Nephron progenitor cell (in vitro differentiated cells): ENCODE results near the gene RBM3.
A peak's percentile ranks its signal among the peaks of the same experiment; 100 is the strongest.
"Not testable (repeated sequence)": the region's sequence is repeated elsewhere in the genome, so short reads cannot be mapped to it uniquely, and the experiment has no call there.

Source experiments
- DNase-seq: peaks from one replicate; pipeline ENCODE4 v3.0.0; 2021
- H3K27ac Mint-ChIP-seq: 2 replicates; pipeline ENCODE4 v1.8.0; 2021; ENCODE audit warnings: mild to moderate bottlenecking, moderate library complexity, mixed read lengths
- H3K27me3 Mint-ChIP-seq: 2 replicates; pipeline ENCODE4 v1.8.0; 2021; ENCODE audit warnings: mild to moderate bottlenecking, low read depth, mixed read lengths; ENCODE audit not compliant: poor library complexity
- H3K36me3 Mint-ChIP-seq: 2 replicates; pipeline ENCODE4 v1.8.0; 2021; ENCODE audit warnings: low read depth, mixed read lengths
- H3K4me1 Mint-ChIP-seq: 2 replicates; pipeline ENCODE4 v1.8.0; 2021; ENCODE audit warnings: mixed read lengths
- H3K4me3 Mint-ChIP-seq: 2 replicates; pipeline ENCODE4 v1.8.0; 2021; ENCODE audit warnings: mild to moderate bottlenecking, moderate library complexity, mixed read lengths
- H3K9me3 Mint-ChIP-seq: 2 replicates; pipeline ENCODE4 v1.8.0; 2021; ENCODE audit warnings: mild to moderate bottlenecking, moderate library complexity, mixed read lengths
- TF ChIP-seq, protein P1 (sequence below): fragments of 200-600 bp; sonication (generic); IDR thresholded peaks from 2 replicates; pipeline ENCODE4 v1.5.0; 2021; ENCODE audit warnings: antibody characterized with exemption

RBM3 gene

DNA sequence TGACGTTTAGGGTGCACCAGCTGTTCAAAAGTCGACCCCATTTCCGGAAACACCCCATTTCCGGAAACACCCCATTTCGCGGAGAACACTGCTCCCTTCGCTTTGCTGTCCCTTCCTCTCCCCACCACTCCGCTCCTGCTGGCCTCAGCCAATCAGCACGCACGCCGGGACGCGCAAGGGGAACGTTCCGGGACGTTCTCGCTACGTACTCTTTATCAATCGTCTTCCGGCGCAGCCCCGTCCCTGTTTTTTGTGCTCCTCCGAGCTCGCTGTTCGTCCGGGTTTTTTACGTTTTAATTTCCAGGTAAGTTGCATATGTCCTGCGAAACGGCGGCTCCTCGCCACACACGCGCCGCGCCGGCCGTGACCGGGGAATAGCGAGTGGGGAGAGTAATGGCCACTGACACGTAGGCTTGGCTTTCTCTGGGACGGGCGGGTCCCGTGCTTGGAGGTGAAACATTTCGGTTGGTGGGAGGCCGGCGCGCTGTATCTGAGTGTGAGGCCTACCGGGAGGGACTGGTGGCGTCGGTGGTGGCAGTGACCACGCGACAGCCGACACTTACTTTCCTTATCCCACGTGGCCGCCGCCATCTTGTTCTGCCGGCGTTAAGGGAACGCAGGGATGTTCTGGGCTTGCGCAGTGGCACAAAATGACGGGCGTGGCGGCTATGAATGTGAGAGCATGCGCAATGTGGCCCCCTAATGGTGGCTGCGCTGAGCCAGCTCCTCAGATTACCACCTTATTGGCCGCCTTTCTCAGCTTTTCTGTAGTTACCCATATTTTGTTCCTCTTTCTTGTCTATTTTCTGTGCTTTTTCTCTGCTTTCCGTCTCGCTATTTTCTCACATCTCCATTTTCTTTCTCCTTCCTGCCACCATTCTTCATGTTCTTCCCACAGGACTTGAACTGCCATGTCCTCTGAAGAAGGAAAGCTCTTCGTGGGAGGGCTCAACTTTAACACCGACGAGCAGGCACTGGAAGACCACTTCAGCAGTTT is at the start of gene RBM3:
RBM3 (plus strand) TSS at position 215 of the 997 bp plus-strand sequence; CDS start at position 912, 697 bp downstream.
- TF ChIP-seq, protein P1, sequence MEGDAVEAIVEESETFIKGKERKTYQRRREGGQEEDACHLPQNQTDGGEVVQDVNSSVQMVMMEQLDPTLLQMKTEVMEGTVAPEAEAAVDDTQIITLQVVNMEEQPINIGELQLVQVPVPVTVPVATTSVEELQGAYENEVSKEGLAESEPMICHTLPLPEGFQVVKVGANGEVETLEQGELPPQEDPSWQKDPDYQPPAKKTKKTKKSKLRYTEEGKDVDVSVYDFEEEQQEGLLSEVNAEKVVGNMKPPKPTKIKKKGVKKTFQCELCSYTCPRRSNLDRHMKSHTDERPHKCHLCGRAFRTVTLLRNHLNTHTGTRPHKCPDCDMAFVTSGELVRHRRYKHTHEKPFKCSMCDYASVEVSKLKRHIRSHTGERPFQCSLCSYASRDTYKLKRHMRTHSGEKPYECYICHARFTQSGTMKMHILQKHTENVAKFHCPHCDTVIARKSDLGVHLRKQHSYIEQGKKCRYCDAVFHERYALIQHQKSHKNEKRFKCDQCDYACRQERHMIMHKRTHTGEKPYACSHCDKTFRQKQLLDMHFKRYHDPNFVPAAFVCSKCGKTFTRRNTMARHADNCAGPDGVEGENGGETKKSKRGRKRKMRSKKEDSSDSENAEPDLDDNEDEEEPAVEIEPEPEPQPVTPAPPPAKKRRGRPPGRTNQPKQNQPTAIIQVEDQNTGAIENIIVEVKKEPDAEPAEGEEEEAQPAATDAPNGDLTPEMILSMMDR, result peak; percentile 17
- H3K9me3 Mint-ChIP-seq, result peaks cover 65% of the 10 kb centered on the region
- DNase-seq, result peak; percentile 82

DNA sequence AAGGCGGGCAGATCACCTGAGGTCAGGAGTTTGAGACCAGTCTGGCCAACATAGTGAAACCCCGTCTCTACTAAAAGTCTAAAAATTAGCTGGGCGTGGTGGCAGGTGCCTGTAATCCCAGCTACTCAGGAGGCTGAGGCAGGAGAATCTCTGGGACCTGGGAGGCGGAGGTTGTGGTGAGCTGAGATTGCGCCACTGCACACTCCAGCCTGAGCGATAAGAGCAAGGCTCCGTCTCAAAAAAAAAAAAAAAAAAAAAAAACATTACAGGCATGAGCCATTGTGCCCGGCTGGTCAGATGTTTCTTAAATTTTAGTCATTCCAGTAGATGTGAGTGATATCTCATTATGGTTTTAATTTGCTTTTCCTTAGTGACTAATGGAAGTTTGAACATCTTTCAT is 48.4 kb upstream of the RBM3 start:
- DNase-seq, H3K4me3 Mint-ChIP-seq, H3K27ac Mint-ChIP-seq, H3K27me3 Mint-ChIP-seq: not testable (repeated sequence)
- H3K9me3 Mint-ChIP-seq, result peaks cover 34% of the 10 kb centered on the region
- H3K36me3 Mint-ChIP-seq, result peaks cover 21% of the 10 kb centered on the region
- peaks cover 12% of the 10 kb centered on the region for H3K4me1 Mint-ChIP-seq

More for the DNA sequence above, at the start of gene RBM3:
- Mint-ChIP-seq H3K36me3 (peaks cover 43% of the 10 kb centered on the region), H3K27me3 (no peaks in the 10 kb centered on the region), H3K27ac (peak within 1 kb of the TSS; percentile 100), H3K4me1 (peaks cover 16% of the 10 kb centered on the region), H3K4me3 (peak within 1 kb of the TSS; percentile 91)

DNA sequence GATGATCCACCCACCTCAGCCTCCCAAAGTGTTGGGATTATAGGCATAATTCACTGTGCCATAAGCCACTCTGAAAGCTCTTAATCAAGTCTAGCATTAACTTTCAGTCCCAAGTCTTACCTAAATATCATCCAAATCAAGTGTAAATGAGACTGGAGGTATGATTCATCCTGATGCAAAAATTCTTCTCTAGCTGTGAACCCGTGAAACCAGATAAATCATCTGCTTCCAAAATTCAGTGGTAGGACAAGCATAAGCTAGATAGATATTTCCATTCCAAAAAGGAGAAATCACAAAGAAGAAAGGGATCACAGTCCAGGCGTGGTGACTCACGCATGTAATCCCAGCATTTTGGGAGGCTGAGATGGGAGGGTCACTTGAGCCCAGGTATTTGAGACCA is 43.5 kb upstream of the RBM3 start:
- Mint-ChIP-seq H3K4me1 (no peaks in the 10 kb centered on the region), H3K9me3 (peaks cover 56% of the 10 kb centered on the region), H3K4me3 (no peak overlapping the region), H3K27ac (no peak overlapping the region), H3K36me3 (peaks cover 37% of the 10 kb centered on the region), H3K27me3 (no peaks in the 10 kb centered on the region)
- DNase-seq, result no peak
- TF ChIP-seq, protein P1, result no peak

DNA sequence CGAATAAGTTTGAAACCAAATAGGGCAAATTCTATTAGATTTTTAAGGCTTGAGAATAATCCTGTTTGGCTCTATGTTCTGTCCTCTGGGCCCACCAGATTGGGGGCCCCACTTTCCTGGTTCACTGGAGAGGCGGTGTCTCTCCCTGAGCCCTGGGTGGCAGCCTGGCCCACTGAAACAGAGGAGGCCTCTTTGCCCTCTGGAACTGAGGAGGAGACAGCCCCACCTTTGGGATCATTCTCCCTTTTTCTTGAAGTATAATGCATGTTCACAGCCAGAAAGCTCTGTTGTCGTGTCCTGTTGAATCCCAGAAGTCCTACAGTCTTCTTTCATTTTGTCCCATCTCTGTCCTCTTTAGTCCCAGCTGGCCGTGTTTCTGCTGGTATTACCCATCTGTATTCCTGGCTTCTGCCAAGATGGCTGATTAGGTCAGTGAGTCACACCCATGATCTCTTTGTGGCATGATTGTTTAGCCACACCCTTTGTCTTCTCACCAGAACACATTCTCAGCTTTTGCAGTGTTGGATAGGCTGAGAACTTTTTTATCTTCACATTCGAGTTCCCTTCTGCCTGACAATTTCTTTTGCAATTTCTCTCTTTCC is 42.8 kb upstream of the RBM3 start:
- TF ChIP-seq, protein P1, result no peak
- Mint-ChIP-seq H3K9me3 (peaks cover 58% of the 10 kb centered on the region), H3K4me3 (no peak overlapping the region), H3K27me3 (no peaks in the 10 kb centered on the region), H3K4me1 (no peaks in the 10 kb centered on the region), H3K36me3 (peaks cover 34% of the 10 kb centered on the region), H3K27ac (no peak overlapping the region)
- DNase-seq, result no peak

DNA sequence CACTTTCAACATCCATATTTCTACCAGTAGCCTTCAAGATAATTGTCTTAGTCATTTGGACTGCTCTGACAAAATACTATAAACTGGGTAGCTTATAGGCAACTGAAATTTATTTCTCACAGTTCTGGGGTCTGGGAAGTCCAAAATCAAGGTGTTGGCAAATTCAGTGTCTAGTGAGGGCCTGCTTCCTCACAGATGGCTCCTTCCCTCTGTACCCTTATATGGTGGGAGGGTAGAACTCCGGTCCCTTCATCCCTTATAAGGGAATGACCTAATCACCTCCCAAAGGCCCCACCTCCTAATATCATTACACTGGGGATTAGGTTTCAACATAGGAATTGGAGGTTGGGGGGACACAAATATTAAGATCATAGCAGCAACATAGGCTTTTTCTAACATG is 42.1 kb upstream of the RBM3 start:
- TF ChIP-seq, protein P1, result no peak
- no peaks in the 10 kb centered on the region for H3K4me1 Mint-ChIP-seq
- H3K36me3 Mint-ChIP-seq, result peaks cover 30% of the 10 kb centered on the region
- H3K27ac Mint-ChIP-seq, result no peak overlapping the region
- DNase-seq, result no peak
- no peaks in the 10 kb centered on the region for H3K27me3 Mint-ChIP-seq
- peaks cover 55% of the 10 kb centered on the region for H3K9me3 Mint-ChIP-seq
- H3K4me3 Mint-ChIP-seq, result no peak overlapping the region

DNA sequence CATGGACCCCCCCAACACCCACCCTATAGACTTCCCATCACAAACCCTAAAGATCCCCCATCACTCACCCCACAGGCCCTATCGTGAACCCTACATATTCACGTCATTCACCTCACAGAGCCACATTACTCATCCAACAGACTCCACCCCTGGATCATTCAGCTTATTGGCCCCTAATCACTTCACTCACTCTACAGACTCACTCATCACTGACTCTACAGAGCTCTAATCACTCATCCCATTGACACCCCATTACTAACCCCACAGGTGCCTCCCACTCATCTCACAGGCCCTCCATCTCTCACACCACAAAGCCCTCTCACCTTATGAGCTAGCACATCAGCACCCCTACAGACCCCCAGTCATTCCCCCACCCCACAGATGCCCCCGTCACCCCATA is 41.1 kb upstream of the RBM3 start:
- TF ChIP-seq, protein P1, result no peak
- Mint-ChIP-seq H3K27me3 (no peaks in the 10 kb centered on the region), H3K9me3 (peaks cover 63% of the 10 kb centered on the region), H3K27ac (no peak overlapping the region), H3K4me3 (no peak overlapping the region), H3K36me3 (peaks cover 32% of the 10 kb centered on the region), H3K4me1 (no peaks in the 10 kb centered on the region)
- no peak for DNase-seq
